ENCODE results near the gene AGXT.

AGXT gene

DNA sequence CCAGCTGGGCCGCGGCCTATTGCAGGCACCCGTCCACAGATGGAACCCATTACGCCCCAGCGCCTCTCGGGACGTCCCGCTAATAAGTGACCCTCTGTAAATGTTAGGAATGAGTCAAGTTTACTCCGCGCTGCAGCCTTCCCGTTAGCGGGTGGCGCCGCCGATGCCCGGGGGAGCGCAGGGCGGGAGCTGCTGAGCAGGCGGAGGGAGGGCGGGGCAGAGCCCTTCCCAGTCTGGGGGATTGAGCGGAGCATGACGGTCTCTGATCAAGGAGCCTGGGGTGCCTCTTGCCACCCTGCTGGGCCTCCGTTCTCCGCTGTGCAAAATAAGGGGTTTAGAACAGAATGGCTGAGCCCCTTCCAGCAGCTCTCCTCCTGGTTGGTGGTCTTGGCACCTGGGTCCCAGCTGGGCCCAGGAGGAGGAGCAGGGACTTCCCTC is 48.0 kb downstream of the AGXT start:
- DNase-seq (ENCODE audit: low read depth), result no peak

DNA sequence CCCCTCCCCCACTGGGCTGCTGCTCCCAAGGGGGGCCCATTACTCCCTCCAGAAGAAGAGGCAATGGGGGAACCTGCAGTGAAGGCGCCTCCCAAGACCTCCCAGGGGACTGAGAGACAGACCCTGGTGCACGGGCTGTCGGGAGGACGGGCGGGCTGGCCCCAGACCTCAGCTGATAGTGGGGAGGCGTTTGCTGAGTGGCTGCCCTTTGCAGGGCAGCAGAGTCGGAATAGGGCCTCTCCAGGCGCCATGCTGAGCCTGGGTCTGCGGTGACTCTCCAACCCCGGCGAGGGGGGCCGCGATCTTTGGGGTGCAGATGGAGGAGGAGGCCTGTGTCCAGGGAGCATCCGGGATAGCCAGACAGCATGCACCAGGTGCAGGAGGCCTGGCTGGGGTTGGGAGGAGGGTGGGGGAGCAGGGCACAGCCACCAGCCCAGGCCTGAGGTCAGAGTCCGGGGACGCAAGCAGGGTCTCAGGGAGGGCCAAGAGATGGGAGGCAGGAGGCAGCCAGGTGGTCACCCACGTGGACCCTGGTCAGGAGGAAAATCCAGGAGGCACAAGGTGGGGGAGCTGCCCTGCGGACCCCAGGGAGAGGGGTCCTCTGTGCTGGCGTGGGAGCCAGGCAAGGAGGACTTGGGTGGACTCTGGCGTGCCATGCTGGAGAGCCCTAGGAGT is 48.5 kb downstream of the AGXT start:
- DNase-seq (ENCODE audit: low read depth), result no peak

DNA sequence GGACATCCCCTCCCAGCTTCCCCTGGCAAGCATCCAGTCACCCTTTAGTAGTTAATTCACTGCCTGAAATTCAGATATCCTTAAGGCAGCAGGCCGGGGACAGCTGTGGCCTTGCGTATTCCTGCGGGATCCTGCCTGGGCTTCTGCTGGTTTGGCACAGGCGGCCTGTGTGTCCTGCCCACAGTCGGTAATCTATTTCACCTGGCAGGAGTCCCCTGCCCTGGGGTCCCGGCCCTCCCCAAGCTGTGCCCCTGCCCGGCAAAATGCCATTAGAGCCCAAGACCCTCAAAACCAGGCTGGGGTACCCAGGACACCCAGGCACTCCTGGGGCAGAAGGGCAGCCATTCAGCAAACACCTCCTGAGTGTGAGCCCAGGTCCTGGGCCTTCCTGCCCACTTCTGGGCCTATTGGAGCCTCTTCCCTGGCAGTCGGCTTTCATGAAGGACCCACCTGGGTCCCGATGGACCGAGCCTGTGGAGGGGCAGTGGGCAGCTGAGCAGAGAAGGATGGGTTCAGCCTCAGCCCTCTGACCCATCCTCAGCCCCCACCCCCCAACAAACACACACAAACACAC is 49.1 kb downstream of the AGXT start:
- DNase-seq (ENCODE audit: low read depth), result no peak

DNA sequence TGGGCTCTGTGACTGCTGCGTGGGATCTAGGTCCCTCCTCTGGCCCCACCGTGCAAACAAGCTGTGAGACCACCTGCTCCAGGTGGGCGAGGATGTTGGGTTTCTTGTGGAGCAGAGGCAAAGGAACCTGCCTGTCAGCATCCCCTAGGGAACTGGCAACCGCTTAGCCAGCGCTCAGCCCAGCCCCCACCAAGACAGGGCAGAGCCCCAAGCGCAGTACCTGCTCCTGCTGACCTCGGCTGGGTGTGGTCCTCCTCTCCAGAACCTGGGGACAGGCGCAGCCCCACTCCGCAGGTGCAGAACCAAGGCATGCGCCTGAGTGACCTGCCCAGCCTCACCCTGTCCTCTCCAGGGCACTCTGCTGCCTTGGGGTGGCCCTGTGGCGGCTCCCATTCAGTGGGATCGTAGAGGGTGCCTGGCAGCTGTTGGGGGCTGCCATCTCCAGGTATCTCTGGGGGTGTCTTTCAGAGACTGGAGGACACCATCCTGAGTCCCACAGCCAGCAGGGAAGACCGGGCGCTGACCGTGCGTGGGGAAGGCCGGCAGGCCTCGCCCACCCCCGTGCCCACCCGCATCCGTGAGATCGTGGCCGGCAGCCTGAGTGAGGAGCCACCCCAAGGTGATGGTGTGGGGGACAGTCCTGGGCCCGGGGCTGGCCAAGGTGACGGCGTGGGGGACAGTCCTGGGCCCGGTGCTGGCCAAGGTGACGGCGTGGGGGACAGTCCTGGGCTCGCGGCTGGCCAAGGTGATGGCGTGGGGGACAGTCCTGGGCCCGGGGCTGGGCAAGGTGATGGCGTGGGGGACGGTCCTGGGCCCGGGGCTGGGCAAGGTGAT is 49.9 kb downstream of the AGXT start:
- DNase-seq (ENCODE audit: low read depth), result no peak

DNA sequence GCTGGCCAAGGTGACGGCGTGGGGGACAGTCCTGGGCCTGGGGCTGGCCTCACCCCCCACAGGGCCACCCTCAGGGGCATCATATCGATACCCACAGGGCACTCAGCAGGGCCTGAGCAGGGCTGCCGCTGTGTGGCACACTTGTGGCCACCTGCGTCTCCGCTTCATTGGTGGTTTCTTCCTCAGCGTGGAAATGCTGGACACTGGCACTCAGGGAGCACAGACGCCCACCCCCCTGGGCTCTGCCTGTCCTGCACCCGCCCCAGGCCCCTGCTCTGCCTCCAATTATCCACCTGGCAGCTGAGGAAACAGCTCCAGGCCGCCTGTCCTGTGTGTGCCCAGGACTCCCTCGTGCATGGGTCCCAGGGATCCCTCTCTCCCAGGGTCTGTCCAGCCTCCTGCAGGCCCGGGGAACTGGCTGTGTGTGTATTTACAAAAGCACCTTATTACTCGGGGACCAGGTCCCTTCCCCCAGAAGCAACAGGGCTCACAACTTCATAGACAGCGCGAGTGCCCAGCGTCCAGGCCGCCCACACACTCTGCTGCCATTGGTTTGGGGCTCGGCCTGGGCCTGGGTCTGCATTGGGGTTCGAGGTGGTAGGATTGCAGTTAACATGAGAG is 50.6 kb downstream of the AGXT start:
- no peak for DNase-seq (ENCODE audit: low read depth)

DNA sequence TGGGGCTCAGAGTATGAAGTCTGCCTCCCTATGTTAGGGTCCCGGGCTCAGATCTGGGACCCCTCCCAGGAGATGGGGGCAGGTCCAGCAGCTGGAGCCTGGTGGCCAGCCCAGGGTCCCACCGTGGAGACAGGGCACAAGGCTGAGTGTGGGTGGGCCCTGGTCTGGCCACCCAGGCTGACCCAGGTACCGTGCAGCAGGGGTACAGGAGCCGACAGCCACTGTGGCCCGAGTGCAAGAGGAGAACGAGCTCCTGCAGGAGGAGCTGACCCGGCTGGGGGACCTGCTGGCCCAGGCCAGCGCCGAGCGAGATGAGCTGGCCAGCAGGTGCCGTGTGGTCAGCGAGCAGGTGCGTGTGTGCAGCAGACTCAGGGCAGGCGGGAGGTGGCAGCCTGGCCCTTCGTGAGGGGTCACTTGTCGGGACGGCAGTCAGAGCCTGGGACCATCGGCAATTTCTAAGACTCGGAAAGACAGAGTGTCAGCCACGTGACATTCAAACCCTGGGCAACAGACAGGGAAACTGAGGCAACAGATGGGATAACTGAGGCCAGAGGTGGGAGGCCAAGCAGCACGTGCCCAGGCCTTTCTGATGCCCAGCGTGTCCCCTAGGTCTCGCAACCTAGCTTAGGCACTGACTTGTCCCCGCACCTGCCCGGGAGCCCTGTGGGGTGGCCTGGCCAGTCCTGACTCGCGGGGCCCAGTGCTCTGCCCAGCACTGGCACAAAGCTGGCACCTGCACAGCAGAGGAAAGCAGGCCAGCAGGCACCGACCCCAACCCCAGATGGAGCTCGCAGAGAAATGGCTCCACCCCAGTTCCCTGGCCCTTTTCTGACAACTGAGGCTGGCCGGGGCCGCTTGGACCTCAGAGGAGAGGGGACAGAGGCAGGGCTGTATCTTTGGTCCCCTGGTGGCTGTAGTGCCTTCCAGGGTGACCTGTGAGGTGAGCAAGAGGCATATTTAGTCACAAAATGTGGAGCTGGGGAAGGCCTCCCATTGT is 51.5 kb downstream of the AGXT start:
- no peak for DNase-seq (ENCODE audit: low read depth)

DNA sequence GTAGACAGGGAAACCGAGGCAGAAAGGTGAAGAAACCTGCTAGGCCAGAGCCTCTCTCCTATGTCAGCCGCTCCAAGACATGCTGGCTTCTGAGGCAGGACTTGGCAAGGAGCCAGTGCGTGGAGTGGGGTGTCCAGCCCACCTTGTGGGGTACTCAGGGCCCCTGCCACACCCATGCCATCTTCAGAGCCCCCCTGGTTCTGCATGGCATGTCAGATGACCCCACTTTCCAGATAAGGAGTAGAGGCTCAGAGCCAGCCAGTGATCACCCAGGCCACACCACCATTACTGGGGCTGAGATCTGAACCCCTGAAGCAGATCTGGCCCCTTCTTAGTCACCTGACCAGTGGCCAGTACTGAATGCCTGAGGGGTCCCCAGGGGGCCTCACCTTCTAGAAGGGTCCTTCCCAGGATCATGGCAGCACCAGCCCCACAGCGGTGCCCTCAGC is 52.2 kb downstream of the AGXT start:
- DNase-seq (ENCODE audit: low read depth), result no peak

DNA sequence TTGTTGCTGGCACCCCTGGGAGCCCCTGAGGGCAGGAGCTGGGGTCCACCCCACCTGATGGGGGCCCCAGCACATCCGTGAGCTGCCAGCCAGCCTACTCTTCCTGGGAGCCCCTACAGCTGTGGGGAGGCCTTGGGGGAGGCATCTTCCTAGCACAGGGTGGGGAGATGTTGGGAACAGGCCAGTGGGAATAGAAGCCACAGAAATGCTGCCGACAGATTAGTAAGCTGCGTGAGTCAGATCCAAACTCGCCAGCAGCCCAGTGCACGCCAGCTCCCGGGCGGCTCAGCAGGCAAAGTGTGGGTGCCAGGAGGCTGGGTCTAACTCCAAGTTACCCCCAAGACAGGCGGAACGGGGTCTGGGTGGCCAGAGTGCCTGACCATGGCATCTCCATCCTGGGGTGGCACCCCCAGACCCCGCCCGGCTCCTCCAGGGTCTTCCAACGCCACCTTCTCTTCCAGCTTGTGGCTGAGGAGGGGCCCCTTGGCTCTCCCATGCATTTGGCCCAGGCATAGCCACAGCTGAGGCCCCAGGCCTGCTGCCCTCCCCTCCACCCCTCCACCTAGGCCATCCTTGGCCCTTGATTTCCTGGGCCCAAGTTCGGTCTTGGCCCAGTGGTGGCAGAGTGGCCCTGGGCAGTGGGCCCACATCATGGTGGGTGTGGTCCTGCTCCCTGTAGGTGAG is 52.8 kb downstream of the AGXT start:
- DNase-seq (ENCODE audit: low read depth), result no peak

DNA sequence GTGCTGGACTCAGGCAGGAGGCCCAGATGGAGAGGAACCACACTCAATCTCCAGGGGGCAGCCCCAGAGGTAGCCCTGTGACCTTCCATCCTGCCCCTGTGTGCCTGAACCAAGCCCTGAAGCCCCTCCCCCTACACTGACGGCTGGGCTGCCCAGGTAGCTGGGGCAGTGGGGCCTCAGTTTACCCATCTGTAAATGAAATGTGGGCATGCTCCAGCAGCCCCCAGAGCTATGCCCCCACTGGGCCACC is 53.3 kb downstream of the AGXT start:
- no peak for DNase-seq (ENCODE audit: low read depth)

DNA sequence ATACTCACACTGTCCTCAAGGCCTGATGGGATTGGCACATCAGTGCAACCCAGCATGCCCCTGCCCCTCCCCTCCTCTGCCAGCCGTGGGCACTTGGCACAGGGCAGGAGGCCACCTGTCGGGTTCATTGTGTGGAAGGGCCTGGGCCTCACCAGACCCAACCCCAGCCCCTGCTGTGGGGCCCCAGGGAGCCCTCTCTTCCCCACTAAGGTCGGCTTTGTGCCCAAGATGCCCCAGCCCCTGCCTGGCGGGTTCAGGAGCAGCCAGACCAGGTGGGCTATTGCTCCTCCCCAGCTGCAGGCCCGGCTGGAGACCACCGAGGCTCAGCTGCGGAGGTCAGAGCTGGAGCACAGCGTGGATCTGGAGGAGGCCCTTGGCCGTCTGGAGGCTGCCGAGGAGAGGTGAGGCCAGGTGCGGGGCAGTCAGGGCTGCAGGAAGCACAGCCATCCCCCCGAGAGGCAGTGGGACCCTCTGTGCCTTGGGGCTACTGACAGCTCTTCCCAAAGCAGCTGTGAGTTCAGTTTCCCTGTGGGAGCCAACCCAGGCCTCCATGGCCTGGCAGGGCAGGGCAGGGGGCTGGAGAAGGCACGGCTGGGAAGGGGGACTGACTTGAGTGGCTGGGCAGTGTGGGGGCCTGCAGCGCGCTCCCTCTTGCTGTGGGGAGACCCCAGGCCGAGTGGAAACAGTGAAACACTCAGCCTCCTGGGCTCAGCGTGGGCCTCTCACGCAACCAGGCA is 53.8 kb downstream of the AGXT start:
- no peak for DNase-seq (ENCODE audit: low read depth)

DNA sequence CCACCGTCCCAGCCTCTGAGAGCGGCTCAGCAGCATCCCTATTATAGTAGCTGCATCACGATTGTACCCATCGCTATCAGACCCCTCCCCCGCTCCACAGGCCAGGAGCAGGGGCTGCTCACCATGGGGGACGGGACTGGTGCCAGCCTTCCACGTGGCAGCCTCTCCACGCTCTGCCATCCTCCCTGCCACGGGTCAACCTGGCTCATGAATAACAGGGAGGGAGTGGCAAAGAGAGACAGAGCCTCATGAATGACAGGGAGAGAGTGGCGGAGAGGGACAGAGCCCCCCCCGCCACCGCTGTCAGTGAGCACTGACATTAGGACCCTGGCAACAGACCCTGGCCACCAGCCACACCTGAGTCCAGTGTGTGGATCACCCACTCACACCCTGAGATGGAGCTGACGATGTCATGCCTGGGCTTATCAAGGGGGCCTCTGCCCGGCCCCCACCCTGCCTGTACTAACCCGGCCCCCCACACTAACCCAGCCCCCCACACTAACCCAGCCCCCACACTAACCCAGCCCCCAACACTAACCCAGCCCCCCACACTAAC is 54.4 kb downstream of the AGXT start:
- DNase-seq (ENCODE audit: low read depth), result no peak

DNA sequence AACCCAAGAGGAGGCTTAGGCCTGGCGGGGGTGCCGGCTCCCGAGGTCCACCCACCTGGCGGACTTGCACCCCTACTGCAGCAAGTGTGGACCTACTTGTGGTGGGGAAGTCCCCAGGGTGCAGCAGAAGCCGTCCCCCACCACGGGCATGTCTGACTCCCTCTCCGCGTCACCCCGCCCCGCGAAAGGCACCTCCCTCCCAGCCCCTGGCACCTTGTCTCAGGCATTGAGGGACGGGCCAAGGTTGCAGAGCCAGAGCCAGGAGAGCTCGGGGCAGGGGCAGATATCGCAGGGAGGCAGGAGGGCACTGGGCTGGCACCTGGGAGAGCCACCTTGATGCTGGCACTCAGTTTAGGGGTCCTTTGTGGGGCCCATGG is 56.6 kb downstream of the AGXT start:
- DNase-seq (ENCODE audit: low read depth), result no peak

DNA sequence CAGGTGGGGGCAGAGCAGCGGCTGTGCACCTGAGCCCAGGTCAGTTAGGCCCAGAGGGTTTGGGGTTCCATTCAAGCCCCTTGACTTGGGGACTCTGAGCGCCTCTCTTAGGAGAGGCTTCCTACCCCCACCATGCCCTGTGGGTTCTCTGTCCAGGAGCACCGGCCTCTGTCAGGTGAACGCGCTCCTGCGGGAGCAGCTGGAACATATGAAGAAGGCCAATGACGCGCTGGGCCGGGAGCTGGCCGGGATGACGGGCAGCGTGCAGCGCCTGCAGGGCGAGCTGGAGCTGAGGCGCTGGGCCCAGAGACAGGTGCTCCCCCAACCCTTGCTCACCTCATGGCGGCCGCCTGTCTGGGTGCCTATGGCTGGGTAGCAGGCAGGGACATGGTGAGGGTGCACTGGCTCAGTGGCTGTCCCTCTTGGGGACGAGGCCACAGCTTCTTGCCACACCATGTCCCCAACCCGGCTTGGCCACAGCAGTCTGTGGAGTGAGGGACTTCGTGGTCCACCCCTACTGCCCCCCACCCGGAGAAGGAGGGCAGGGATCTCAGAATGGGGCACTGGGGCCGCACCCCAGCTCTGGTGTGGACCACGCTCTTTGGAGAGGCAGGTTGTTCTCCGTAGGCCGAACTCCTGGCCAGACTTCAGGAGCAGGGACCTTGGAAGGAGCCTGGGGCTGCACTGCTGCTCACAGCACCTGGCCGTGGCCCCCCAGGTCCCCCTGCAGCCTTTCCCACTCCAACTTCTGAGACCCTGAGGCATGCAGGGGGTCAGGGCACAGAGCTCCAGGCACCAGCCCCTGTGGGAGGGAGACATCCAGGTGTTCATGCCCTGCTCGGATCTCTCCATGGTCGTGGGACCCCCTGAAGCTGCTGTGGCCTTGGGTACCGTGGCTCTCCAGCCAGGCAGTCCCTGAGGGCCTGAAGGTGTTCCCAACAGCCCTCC is 57.2 kb downstream of the AGXT start:
- DNase-seq (ENCODE audit: low read depth), result no peak

DNA sequence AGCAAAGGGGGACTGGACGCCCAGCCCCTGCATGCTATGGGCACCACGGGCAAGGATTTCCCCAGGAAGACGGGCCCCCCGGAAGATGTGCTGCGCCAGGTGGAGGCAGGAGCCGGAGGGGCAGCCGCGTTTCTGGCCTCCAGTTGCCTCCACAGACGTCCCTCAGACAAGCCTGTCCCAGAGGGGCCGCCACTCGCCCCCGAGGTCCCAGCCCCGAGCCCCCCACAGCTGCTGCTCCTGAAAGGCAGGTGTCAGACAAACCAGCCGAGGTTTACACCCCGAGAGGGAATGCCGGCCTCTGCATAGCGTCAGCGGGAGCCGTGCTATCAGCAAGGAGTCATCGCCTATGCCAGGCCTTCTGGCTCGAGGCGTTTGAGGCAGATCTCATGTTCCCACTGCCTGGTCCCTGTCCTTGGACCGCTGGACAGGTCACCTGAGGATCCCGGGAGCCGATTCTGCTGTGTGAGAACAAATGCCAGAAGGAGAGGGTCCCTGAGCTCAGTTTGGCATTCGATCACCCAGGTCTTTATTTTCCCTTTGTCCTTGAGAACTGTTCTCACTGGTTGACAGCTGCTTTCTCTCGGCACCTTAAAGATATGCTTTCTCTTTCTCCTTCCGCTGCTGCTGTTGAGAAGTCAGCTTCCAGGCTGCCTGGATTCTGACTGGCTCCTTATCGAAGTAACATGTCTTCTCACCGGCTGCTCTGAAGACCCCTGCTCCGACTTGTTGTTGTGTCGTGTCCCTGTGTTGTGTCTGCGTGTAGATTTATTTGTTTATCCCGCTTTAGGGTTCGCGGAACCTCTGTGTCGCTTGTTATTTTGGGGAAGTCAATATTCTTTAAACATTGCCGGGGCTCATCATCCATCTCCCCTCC is 58.1 kb downstream of the AGXT start:
- no peak for DNase-seq (ENCODE audit: low read depth)

DNA sequence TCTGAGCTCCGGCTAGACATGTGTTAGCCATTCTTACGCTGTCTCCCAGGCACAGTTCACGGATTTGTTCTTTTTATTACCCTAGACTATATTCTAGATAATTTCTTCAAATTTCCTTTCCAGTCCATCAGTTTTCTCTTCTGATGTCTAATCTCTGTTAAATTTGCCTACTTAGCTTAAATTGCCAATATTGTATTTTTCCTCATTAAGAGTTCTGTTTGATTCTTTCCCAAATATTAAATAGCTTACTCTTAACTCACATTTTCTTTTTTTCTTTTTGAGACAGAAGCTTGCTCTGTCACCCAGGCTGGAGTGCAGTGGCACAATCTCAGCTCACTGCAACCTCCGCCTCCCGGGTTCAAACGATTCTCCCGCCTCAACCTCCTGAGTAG is 58.8 kb downstream of the AGXT start:
- no peak for DNase-seq (ENCODE audit: low read depth)

DNA sequence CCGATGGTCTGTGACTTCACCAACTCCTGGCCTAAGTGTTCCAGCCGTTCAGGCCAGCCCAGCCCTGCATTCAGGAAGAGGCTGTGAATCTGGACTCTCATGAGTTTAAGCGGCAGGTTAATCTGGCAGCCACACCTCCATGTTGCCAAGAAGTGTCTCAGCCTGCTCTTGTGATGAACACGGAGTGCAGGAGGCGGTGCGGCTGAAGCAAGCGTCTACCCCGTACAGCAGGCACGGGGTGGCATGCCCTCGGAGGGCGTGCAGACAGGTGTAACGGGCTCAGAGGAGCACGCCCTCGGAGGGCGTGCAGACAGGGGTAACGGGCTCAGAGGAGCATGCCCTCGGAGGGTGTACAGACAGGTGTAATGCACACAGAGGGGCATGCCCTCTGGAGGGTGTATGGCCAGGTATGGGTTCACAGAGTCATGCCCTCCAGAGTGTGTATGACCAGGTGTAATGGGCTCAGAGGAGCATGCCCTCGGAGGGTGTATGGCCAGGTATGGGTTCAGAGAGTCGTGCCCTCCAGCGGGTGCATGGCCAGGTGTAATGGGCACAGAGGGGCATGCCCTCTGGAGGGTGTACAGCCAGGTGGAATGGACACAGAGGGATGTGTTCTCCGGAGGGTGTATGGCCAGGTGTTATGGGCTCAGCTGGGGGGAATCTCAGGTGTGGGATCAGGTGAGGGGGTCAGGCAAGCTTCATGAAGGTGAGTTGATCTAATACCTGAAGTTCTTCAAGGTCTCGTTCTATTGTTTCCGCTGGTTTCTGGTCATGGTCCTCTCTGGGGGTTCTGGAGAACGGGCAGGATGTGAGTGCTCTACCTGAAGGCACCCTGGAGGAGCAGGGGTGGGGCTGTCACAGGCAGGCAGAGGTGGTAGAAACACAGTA is 60.1 kb downstream of the AGXT start:
- DNase-seq (ENCODE audit: low read depth), result no peak

All from activated T-helper 1 cell treated with Interleukin-2 at 50 U/mL for 16 hours (primary cell).